K562 (cell line): ENCODE data around the gene APOL3. TPM values are rescaled to one million over a fixed set of nuclear protein-coding genes. Genes with fewer than 3 reads are reported as not detected.
A peak's percentile ranks its signal among the peaks of the same experiment; 100 is the strongest.

Experiments used
- CBFA2T3 ChIP-seq: fragments of 450-650 bp; IDR thresholded peaks from 2 replicates; pipeline ENCODE4 v1.6.1; 2017
- CCNT2 ChIP-seq: IDR thresholded peaks from 2 replicates; pipeline ENCODE4 v1.6.1; 2011; ENCODE audit warnings: borderline replicate concordance, low read depth, mild to moderate bottlenecking, moderate library complexity, mixed read lengths, low read length; ENCODE audit not compliant: insufficient read length; ENCODE audit errors: extremely low read depth
- DIDO1 ChIP-seq: fragments of 450-650 bp; IDR thresholded peaks from 2 replicates; pipeline ENCODE4 v1.6.1; 2016; ENCODE audit warnings: low read depth, missing biosample characterization, missing genetic modification characterization
- FOXJ2 ChIP-seq: fragments of 200-800 bp; sonication (Bioruptor generic); IDR thresholded peaks from 2 replicates; pipeline ENCODE4 v1.6.1; 2016; ENCODE audit warnings: missing genetic modification characterization, missing compliant biosample characterization
- KAT2B ChIP-seq: IDR thresholded peaks from one replicate; pipeline ENCODE4 v1.6.1; 2012; ENCODE audit warnings: low read depth, mild to moderate bottlenecking, control low read depth, inconsistent platforms, low read length, moderate library complexity
- NFE2 ChIP-seq: IDR thresholded peaks from 2 replicates; pipeline ENCODE4 v1.6.1; 2014; ENCODE audit warnings: antibody characterized with exemption, low read depth
- PHF21A ChIP-seq: fragments of 450-650 bp; IDR thresholded peaks from 2 replicates; pipeline ENCODE4 v1.6.1; 2017; ENCODE audit warnings: low read depth, borderline replicate concordance
- POLR3A ChIP-seq: IDR thresholded peaks from 2 replicates; pipeline ENCODE4 v1.6.1; 2011; ENCODE audit warnings: borderline replicate concordance, mild to moderate bottlenecking, moderate library complexity; ENCODE audit not compliant: insufficient read length, insufficient read depth; ENCODE audit errors: extremely low read depth
- PPARD ChIP-seq: fragments of 250-450 bp; sonication (Bioruptor Pico); IDR thresholded peaks from 2 replicates; pipeline ENCODE4 v1.8.0; 2022; ENCODE audit warnings: inconsistent platforms, mild to moderate bottlenecking, moderate library complexity
- RBFOX2 ChIP-seq: fragments of 200-400 bp; formaldehyde crosslinking; IDR thresholded peaks from 2 replicates; pipeline ENCODE4 v1.6.1; 2017; ENCODE audit warnings: low read depth, mild to moderate bottlenecking, low read length, moderate library complexity
- RBM14 ChIP-seq: fragments of 200-400 bp; formaldehyde crosslinking; IDR thresholded peaks from 2 replicates; pipeline ENCODE4 v1.6.1; 2018; ENCODE audit warnings: low read depth, mild to moderate bottlenecking, low read length, moderate library complexity, borderline replicate concordance; ENCODE audit not compliant: insufficient read depth
- SMAD3 ChIP-seq: fragments of 450-650 bp; formaldehyde crosslinking; conservative IDR thresholded peaks from 2 replicates; pipeline ENCODE4 v1.4.0; 2020; ENCODE audit warnings: mild to moderate bottlenecking
- SRSF7 ChIP-seq: fragments of 200-400 bp; formaldehyde crosslinking; optimal IDR thresholded peaks from 2 replicates; pipeline ENCODE3; 2017; ENCODE audit warnings: mild to moderate bottlenecking, low read depth, low read length
- TAL1 ChIP-seq: fragments of 450-650 bp; IDR thresholded peaks from 2 replicates; pipeline ENCODE4 v1.6.1; 2016; ENCODE audit warnings: mild to moderate bottlenecking
- TEAD2 ChIP-seq: fragments of 450-650 bp; IDR thresholded peaks from 2 replicates; pipeline ENCODE4 v1.6.1; 2016; ENCODE audit warnings: missing genetic modification characterization, control low read depth, missing compliant biosample characterization
- ZNF12 ChIP-seq: sonication (generic); formaldehyde crosslinking; IDR thresholded peaks from 2 replicates; pipeline ENCODE4 v1.4.0; 2020; ENCODE audit warnings: mild to moderate bottlenecking, missing genetic modification reagents
- ZZZ3 ChIP-seq: fragments of 450-650 bp; IDR thresholded peaks from 2 replicates; pipeline ENCODE4 v1.6.1; 2016; ENCODE audit warnings: antibody characterized with exemption, mild to moderate bottlenecking, moderate library complexity
- polyA plus RNA-seq, 8 experiments: library from polyadenylated mRNA; depleted of rRNA in 4 of 8; stranded (reverse) in 5 of 8; unstranded in 3 of 8; fragments of >200 nt; fragmentation: Nextera tagmentation in 2 of 8; fragmentation: Illumina TruSeq in 1 of 8; extraction: Ambion mirVana in 2 of 8; extraction: Trizol in 1 of 8; gene quantifications; 2 replicates each; pipeline versions ENCODE4 v1.2.1 to v1.2.3, GENCODE V29; 2011 to 2014; ENCODE audit warnings: inconsistent platforms in 1 of 8, missing spikeins in 1 of 8
- total RNA-seq, 7 experiments: library from RNA; depleted of rRNA in 6 of 7; stranded (reverse); fragments of >200 nt in 6 of 7; fragmentation: Illumina TruSeq in 2 of 7; extraction: Trizol in 2 of 7; gene quantifications; 2 replicates each; pipeline versions ENCODE4 v1.2.1 to v1.2.3, GENCODE V29; 2011 to 2021; ENCODE audit warnings: low replicate concordance in 1 of 7
- TF ChIP-seq, protein P1 (sequence below): IDR thresholded peaks from 2 replicates; pipeline ENCODE4 v1.6.1; 2011; ENCODE audit warnings: borderline replicate concordance, low read depth, mild to moderate bottlenecking, moderate library complexity, low read length; ENCODE audit not compliant: insufficient read depth, poor library complexity, severe bottlenecking
- TF ChIP-seq, protein P2 (sequence below): IDR thresholded peaks from 2 replicates; pipeline ENCODE4 v1.6.1; 2014; ENCODE audit warnings: antibody characterized with exemption
- TF ChIP-seq, protein P3 (sequence below), 3 experiments: IDR thresholded peaks in 2 of 3; conservative IDR thresholded peaks in 1 of 3; 2 replicates each; pipeline ENCODE4 v1.5.1; 2011 to 2012; ENCODE audit warnings: low read length in 3 of 3, mild to moderate bottlenecking in 3 of 3, control low read depth in 2 of 3, improper control_type of control experiment in 1 of 3, inconsistent platforms in 1 of 3, low read depth in 1 of 3, mixed read lengths in 1 of 3, moderate library complexity in 1 of 3; ENCODE audit not compliant: insufficient read depth in 2 of 3
- TF ChIP-seq, protein P4 (sequence below), 2 experiments: fragments of 450-650 bp in 1 of 2; sonication (generic) in 1 of 2; formaldehyde crosslinking; conservative IDR thresholded peaks; 2 replicates each; pipeline versions ENCODE4 v1.4.0 to v1.8.1; 2020 to 2022; ENCODE audit warnings: mild to moderate bottlenecking in 1 of 2, missing genetic modification reagents in 1 of 2

APOL3 gene
- total and polyA plus RNA-seq, 9 of the 15 experiments (the other 6 are each of a cell fraction or from before 2014, with no cell fraction given): 0.25 to 1.1 (median 0.56) TPM; not detected in 1

DNA sequence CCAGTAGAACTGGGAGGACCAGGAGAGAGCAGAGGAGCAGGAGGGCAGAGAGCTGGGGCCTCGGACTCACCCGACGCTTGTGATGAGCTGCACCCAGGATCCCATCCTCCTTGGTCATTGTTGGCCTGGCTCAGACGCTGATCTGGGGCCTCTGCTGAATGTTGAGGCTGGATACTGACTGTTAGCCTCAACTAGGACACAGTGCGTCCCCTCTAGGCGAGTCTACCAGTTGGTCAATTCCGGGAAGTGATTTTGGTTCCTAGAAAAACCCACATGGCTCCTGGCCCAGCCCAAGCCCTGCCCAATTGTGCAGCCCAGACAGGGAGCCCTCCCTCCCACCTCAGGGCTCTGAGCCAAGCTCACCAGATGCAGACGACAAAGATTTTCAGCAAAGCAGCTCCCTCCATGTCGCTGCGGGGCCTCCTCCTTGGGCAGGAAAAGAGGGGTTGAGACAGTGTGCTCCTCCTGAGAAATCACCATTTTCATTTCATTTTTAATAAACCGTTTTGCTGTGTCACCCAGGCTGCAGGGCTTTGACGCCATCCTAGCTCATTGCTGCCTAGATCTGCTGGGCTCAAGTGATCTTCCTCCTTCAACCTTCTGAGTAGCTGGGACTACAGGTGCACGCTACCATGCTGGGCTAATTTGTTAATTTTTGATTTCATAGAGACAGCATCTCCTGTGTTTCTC, 41.2 kb upstream of the APOL3 start, which contains the start of gene APOL4 (continued):
- no peak for TF ChIP-seq DIDO1 (tag)
- TF ChIP-seq, protein P1, sequence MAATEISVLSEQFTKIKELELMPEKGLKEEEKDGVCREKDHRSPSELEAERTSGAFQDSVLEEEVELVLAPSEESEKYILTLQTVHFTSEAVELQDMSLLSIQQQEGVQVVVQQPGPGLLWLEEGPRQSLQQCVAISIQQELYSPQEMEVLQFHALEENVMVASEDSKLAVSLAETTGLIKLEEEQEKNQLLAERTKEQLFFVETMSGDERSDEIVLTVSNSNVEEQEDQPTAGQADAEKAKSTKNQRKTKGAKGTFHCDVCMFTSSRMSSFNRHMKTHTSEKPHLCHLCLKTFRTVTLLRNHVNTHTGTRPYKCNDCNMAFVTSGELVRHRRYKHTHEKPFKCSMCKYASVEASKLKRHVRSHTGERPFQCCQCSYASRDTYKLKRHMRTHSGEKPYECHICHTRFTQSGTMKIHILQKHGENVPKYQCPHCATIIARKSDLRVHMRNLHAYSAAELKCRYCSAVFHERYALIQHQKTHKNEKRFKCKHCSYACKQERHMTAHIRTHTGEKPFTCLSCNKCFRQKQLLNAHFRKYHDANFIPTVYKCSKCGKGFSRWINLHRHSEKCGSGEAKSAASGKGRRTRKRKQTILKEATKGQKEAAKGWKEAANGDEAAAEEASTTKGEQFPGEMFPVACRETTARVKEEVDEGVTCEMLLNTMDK: no peak
- TF ChIP-seq CCNT2: no peak
- TF ChIP-seq, protein P2, sequence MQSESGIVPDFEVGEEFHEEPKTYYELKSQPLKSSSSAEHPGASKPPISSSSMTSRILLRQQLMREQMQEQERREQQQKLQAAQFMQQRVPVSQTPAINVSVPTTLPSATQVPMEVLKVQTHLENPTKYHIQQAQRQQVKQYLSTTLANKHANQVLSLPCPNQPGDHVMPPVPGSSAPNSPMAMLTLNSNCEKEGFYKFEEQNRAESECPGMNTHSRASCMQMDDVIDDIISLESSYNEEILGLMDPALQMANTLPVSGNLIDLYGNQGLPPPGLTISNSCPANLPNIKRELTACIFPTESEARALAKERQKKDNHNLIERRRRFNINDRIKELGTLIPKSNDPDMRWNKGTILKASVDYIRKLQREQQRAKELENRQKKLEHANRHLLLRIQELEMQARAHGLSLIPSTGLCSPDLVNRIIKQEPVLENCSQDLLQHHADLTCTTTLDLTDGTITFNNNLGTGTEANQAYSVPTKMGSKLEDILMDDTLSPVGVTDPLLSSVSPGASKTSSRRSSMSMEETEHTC: no peak
- TF ChIP-seq SMAD3 (CRISPR knock-in tag): no peak
- TF ChIP-seq SRSF7: no peak
- TF ChIP-seq ZZZ3: no peak
- no peak for TF ChIP-seq RBM14
- no peak for TF ChIP-seq FOXJ2 (tag)
- no peak for TF ChIP-seq POLR3A
- TF ChIP-seq, protein P3, sequence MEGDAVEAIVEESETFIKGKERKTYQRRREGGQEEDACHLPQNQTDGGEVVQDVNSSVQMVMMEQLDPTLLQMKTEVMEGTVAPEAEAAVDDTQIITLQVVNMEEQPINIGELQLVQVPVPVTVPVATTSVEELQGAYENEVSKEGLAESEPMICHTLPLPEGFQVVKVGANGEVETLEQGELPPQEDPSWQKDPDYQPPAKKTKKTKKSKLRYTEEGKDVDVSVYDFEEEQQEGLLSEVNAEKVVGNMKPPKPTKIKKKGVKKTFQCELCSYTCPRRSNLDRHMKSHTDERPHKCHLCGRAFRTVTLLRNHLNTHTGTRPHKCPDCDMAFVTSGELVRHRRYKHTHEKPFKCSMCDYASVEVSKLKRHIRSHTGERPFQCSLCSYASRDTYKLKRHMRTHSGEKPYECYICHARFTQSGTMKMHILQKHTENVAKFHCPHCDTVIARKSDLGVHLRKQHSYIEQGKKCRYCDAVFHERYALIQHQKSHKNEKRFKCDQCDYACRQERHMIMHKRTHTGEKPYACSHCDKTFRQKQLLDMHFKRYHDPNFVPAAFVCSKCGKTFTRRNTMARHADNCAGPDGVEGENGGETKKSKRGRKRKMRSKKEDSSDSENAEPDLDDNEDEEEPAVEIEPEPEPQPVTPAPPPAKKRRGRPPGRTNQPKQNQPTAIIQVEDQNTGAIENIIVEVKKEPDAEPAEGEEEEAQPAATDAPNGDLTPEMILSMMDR (IDR thresholded peaks at IDR 0.05 in 2 of 3, conservative IDR thresholded peaks at IDR 0.05 in 1 of 3; ENCODE audit: insufficient read depth in 2 of 3, low read depth in 1 of 3, low read length in 3 of 3): peak in 1 of 3 experiments; percentile 35; a peak in 1 of 6 replicates
- TF ChIP-seq PPARD (CRISPR knock-in tag): no peak
- no peak for TF ChIP-seq TEAD2 (tag)
- peak; percentile 70 for TF ChIP-seq NFE2
- peak; percentile 48 for TF ChIP-seq CBFA2T3
- no peak for TF ChIP-seq ZNF12 (CRISPR knock-in tag)
- peak; percentile 65 for TF ChIP-seq RBFOX2
- TF ChIP-seq PHF21A: peak; percentile 75; the same call in 1 of the 2 replicates
- no peak for TF ChIP-seq TAL1
- TF ChIP-seq KAT2B: no peak
- TF ChIP-seq, protein P4, sequence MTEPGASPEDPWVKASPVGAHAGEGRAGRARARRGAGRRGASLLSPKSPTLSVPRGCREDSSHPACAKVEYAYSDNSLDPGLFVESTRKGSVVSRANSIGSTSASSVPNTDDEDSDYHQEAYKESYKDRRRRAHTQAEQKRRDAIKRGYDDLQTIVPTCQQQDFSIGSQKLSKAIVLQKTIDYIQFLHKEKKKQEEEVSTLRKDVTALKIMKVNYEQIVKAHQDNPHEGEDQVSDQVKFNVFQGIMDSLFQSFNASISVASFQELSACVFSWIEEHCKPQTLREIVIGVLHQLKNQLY (CRISPR knock-in tag; conservative IDR thresholded peaks at IDR 0.05): no peak
